Common myeloid progenitor, CD34-positive (primary cell): ENCODE data around the gene DLK2.

Experiments
- CTCF ChIA-PET: fragments of 350-600 bp; sonication (Branson Sonifier 250); formaldehyde crosslinking; loops from one replicate; lab custom pipeline; 2021; ENCODE audit warnings: antibody characterized with exemption; lab: Charles Lee
- POLR2A ChIA-PET: fragments of 350-600 bp; sonication (Branson Sonifier 250); formaldehyde crosslinking; loops from one replicate; lab custom pipeline; 2021; ENCODE audit warnings: antibody characterized with exemption; lab: Charles Lee
- DNase-seq, 3 donors: peaks; one replicate each; pipeline versions ENCODE4 v3.0.0 to v3.0.0-alpha.2; 2013
- H3K27ac ChIP-seq, 2 experiments: 1 replicate in 1 of 2; 2 replicates in 1 of 2; pipeline ENCODE4 v1.7.0; 2013; ENCODE audit warnings: inconsistent platforms in 2 of 2, low read length in 2 of 2, mild to moderate bottlenecking in 2 of 2, low read depth in 1 of 2, moderate library complexity in 1 of 2; ENCODE audit not compliant: severe bottlenecking in 2 of 2, insufficient read depth in 1 of 2, poor library complexity in 1 of 2
- H3K27me3 ChIP-seq, 5 experiments: replicated peaks in 2 of 5; 1 replicate in 3 of 5; 2 replicates in 2 of 5; pipeline versions ENCODE4 v1.6.1 to v1.7.0; 2013; ENCODE audit warnings: low read length in 4 of 5, mild to moderate bottlenecking in 2 of 5, moderate library complexity in 2 of 5, inconsistent platforms in 1 of 5; ENCODE audit not compliant: insufficient read depth in 5 of 5, control insufficient read depth in 4 of 5
- H3K36me3 ChIP-seq, 4 experiments: 1 replicate in 2 of 4; 2 replicates in 2 of 4; pipeline versions ENCODE4 v1.6.1 to v1.7.0; 2013; ENCODE audit warnings: low read length in 3 of 4, control low read depth in 1 of 4, mild to moderate bottlenecking in 1 of 4; ENCODE audit not compliant: control insufficient read depth in 4 of 4, insufficient read depth in 4 of 4
- H3K4me1 ChIP-seq, 4 experiments: 1 replicate in 3 of 4; 2 replicates in 1 of 4; pipeline versions ENCODE4 v1.6.1 to v1.7.1; 2013; ENCODE audit warnings: low read length in 3 of 4, mild to moderate bottlenecking in 3 of 4, control low read depth in 1 of 4, inconsistent platforms in 1 of 4, moderate library complexity in 1 of 4; ENCODE audit not compliant: control insufficient read depth in 4 of 4, insufficient read depth in 4 of 4; ENCODE audit errors: control extremely low read depth in 1 of 4
- H3K4me3 ChIP-seq, 7 experiments: 1 replicate in 4 of 7; 2 replicates in 3 of 7; pipeline versions ENCODE4 v1.5.1 to v1.7.0; 2013; ENCODE audit warnings: mild to moderate bottlenecking in 7 of 7, low read length in 6 of 7, moderate library complexity in 6 of 7, inconsistent platforms in 2 of 7, low read depth in 2 of 7, control low read depth in 1 of 7; ENCODE audit not compliant: insufficient read depth in 4 of 7, control insufficient read depth in 1 of 7; ENCODE audit errors: extremely low read depth in 1 of 7
- H3K9me3 ChIP-seq, 5 experiments: 1 replicate in 4 of 5; 2 replicates in 1 of 5; pipeline versions ENCODE4 v1.6.1 to v1.7.1; 2013; ENCODE audit warnings: low read length in 4 of 5, mild to moderate bottlenecking in 2 of 5, inconsistent platforms in 1 of 5, low read depth in 1 of 5, moderate library complexity in 1 of 5; ENCODE audit not compliant: control insufficient read depth in 4 of 5, insufficient read depth in 2 of 5; ENCODE audit errors: control extremely low read depth in 1 of 5
- WGBS: methylation state at CpG from one replicate; pipeline ENCODE4 v1.1.5; 2013; ENCODE audit not compliant: insufficient coverage; 5-methylcytosine and 5-hydroxymethylcytosine counted together

Gene DLK2

DNA sequence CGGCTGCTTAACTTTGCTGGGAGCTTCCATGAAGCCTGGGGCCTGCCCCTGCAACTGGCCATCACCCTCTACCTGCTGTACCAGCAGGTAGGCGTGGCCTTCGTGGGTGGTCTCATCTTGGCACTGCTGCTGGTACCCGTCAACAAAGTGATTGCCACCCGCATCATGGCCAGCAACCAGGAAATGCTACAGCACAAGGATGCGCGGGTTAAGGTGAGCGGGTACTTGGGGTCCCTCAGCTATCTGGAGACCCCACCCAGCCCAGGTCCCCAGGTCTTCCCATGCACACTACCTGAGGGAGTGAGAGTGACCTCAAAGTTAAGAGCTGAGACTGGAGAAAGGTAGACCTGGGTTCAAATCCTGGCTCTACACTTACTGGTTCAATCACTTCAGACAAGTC lies 22.2 kb downstream of the DLK2 start:
- no peak for DNase-seq
- ChIA-PET CTCF (interaction anchor here (1.1 to 2.2 kb wide), 5 partner anchors 11 to 49 kb away, joined by 3 to 7 read pairs (median 5); partner anchors contain the start of genes DLK2 and TJAP1), POLR2A (interaction anchor here (0.9 kb wide), 1 partner anchor 78 kb away, joined by 3 read pairs; no protein-coding TSS in a partner anchor)
- H3K27ac ChIP-seq, result no peak overlapping the region
- H3K4me1 ChIP-seq, result peaks cover 5 to 14% (median 8%) of the 10 kb centered on the region in 4 experiments
- peaks cover 4 to 29% (median 26%) of the 10 kb centered on the region in 4 experiments for H3K36me3 ChIP-seq
- H3K4me3 ChIP-seq, result no peak overlapping the region
- no peaks in the 10 kb centered on the region for H3K9me3 ChIP-seq
- WGBS, result 95% methylated on average over 7 of the region's 8 CpGs
- H3K27me3 ChIP-seq, result no peaks in the 10 kb centered on the region

DNA sequence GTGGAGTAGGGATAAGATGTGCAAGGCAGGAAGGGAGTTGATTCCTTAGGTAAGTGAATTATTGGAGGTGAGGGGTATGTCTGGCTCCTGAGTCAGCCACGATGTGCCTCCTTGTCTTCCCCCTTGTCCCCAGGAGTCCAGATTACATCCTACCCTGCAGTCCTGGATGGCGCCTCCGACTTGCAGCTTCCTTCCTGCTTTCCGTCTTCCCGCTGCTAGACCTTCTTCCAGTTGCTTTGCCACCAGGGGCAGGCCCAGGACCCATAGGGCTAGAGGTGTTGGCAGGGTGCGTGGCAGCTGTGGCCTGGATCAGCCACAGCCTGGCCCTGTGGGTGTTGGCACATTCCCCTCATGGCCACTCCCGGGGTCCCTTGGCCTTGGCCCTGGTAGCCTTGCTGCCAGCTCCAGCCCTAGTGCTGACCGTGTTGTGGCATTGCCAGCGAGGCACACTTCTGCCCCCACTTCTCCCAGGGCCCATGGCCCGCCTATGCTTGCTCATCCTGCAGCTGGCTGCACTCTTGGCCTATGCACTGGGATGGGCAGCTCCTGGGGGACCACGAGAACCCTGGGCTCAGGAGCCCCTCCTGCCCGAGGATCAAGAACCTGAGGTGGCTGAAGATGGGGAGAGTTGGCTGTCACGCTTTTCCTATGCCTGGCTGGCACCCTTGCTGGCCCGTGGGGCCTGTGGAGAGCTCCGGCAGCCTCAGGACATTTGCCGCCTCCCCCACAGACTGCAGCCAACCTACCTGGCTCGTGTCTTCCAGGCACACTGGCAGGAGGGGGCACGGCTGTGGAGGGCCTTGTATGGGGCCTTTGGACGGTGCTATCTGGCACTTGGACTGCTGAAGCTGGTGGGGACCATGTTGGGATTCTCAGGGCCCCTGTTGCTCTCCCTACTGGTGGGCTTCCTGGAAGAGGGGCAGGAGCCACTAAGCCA lies 23.1 kb downstream of the DLK2 start:
- H3K27me3 ChIP-seq, result no peaks in the 10 kb centered on the region
- CTCF ChIA-PET, result interaction anchor here (2.2 kb wide), 1 partner anchor 24 kb away, joined by 6 read pairs; the partner anchor contains the start of gene DLK2
- POLR2A ChIA-PET, result no interaction called here
- 97% methylated on average over 16 of the region's 19 CpGs for WGBS
- H3K36me3 ChIP-seq, result peaks cover 4 to 28% (median 21%) of the 10 kb centered on the region in 4 experiments
- H3K9me3 ChIP-seq, result no peaks in the 10 kb centered on the region
- no peak overlapping the region for H3K27ac ChIP-seq
- H3K4me1 ChIP-seq, result peaks cover 5 to 15% (median 9%) of the 10 kb centered on the region in 4 experiments
- DNase-seq, result no peak
- H3K4me3 ChIP-seq, result no peak overlapping the region

DNA sequence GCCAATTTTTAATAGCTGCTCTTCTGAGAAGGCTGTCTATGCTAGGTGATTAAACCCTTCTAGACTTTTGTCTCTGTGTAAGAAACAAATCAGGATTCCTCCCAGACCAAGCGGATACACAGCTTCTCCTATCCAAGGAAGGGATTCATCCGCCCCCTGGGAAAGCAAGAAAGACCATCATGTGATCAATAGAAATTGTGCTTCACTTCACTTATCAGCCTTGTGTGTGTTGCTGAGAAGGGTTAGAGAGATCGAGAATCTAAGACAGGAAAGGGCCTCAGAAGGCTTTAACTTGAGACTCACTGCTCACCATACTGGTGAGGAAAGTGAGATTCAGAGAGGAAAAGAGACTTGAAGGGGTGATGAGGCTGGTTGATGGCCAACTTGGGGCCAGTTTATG lies 26.5 kb downstream of the DLK2 start:
- ChIA-PET CTCF (interaction anchor here (1.9 kb wide), 1 partner anchor 9 kb away, joined by 10 read pairs; no protein-coding TSS in a partner anchor), POLR2A (no interaction called here)
- H3K27ac ChIP-seq, result no peak overlapping the region
- no peaks in the 10 kb centered on the region for H3K9me3 ChIP-seq
- no peak for DNase-seq
- peaks cover 4 to 21% (median 13%) of the 10 kb centered on the region in 4 experiments for H3K36me3 ChIP-seq
- H3K4me3 ChIP-seq, result peak overlapping the region in 3 of 7 experiments; percentile 91 to 97 (median 95)
- no peaks in the 10 kb centered on the region for H3K27me3 ChIP-seq
- 100% methylated on average over 2 of the region's 3 CpGs for WGBS
- H3K4me1 ChIP-seq, result peaks cover 5 to 19% (median 13%) of the 10 kb centered on the region in 4 experiments

DNA sequence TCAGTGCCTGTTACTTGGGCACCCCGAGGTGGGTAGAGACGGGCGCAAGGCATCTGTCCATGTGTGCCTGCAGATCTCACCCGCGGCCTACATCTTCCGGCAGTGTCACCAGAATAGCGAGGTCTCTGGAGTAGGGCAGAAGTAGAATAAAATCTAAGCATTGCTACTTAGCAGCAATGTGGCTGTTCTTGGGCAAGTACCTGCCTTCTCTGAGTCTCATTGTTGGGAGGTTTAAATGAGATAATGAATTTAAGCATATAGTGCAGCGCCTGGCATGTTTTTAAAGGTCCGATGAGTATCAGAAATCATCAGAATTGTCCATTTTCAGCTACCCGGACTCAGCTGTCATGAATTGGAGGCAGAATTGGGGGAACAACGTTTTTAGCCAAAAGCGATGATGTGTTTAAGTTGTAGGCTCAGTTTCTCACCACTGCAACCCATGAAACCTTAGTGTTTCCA lies 27.2 kb downstream of the DLK2 start:
- peak overlapping the region; percentile 69 to 97 (median 91) for H3K4me3 ChIP-seq
- peaks cover 5 to 19% (median 13%) of the 10 kb centered on the region in 4 experiments for H3K4me1 ChIP-seq
- POLR2A ChIA-PET, result no interaction called here
- 23% methylated on average over 11 of the region's 12 CpGs for WGBS
- H3K27me3 ChIP-seq, result no peaks in the 10 kb centered on the region
- DNase-seq, result no peak
- CTCF ChIA-PET, result interaction anchor here (1.1 to 1.9 kb wide), 3 partner anchors 8 to 42 kb away, joined by 3 to 10 read pairs (median 4); no protein-coding TSS in a partner anchor
- H3K9me3 ChIP-seq, result no peaks in the 10 kb centered on the region
- peak overlapping the region; percentile 61 to 86 for H3K27ac ChIP-seq
- H3K36me3 ChIP-seq, result peaks cover 4 to 15% (median 11%) of the 10 kb centered on the region in 4 experiments

DNA sequence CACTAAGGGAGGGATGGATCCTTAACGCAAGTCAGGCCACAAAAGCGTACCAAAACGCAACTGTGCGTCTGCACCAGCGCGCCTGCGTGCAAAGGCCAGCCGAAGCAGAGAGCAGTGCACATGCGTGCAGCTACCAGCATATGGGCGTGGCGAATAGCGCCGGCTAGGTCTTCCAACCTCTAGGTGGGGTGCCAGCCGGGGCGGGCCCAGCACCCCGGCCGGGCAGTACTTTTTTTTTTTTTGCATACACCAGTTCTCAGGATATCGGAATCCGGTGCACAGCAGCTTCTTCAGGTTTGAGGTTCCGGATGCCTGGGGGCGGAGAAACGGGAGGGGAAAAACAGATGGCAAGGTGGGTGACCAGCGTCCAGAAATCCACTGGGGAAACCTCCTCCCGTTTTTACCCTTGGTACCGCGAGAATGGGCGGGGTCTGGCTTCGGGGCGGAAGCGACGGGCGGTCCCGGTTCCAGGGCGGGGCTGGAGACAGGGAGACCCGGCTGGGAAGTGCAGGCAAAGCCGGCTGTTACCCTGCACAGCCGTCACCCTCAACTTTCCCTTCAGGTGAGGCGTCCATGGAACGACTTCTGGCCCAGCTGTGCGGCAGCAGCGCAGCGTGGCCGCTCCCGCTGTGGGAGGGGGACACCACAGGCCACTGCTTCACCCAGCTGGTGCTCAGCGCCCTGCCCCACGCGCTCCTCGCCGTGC lies 27.8 kb downstream of the DLK2 start, which contains the start of gene ABCC10:
Gene ABCC10 (plus strand): TSS at position 136 of the 706 bp plus-strand sequence. CDS start 438 bp downstream, at position 574.
- Histone ChIP-seq H3K4me1 (peaks cover 5 to 19% (median 13%) of the 10 kb centered on the region in 4 experiments), H3K9me3 (no peaks in the 10 kb centered on the region), H3K36me3 (peaks cover 0 to 9% (median 7%) of the 10 kb centered on the region in 4 experiments), H3K27ac (peak within 1 kb of the TSS; percentile 61 to 86), H3K4me3 (peak within 1 kb of the TSS; percentile 69 to 97 (median 91)), H3K27me3 (no peaks in the 10 kb centered on the region)
- under 1% methylated on average over 45 of the region's 49 CpGs for WGBS
- peak; percentile 95 to 97 (median 97) for DNase-seq
- CTCF ChIA-PET, result interaction anchor here (0.6 to 1.9 kb wide), 5 partner anchors 9 to 150 kb away, joined by 3 to 10 read pairs (median 3); no protein-coding TSS in a partner anchor
- POLR2A ChIA-PET, result interaction anchor here (0.6 kb wide), 2 partner anchors 58 to 252 kb away, joined by 4 to 6 read pairs; partner anchors contain the start of gene ZNF318

DNA sequence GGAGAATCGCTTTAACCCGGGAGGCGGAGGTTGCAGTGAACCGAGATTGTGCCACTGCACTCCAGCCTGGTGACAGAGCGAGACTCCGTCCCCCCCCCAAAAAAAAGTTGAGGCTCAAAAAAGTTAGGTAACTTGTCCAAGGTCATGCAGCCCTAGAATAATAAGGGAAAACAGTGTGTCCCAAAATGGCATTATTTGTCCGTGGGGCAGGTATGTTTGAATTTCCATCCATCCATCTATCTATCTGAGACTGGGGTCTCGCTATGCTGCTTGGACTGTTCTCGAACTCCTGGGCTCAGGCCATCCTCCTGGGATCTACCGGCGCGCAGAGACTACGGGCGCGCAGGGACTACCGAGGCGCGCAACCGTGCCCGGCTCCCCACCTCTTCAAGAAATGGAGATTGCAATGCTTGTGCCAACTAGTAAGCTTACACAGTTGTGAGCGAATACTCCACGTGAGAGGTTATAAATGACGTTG lies 28.4 kb downstream of the DLK2 start:
- Histone ChIP-seq H3K27me3 (no peaks in the 10 kb centered on the region), H3K4me3 (peak overlapping the region; percentile 69 to 97 (median 91)), H3K4me1 (peaks cover 5 to 19% (median 13%) of the 10 kb centered on the region in 4 experiments), H3K9me3 (no peaks in the 10 kb centered on the region), H3K27ac (peak overlapping the region; percentile 61 to 86), H3K36me3 (peaks cover 0 to 3% (median 3%) of the 10 kb centered on the region in 4 experiments)
- WGBS, result 45% methylated on average over 23 of the region's 23 CpGs
- ChIA-PET POLR2A (interaction anchor here (0.6 kb wide), 1 partner anchor 252 kb away, joined by 6 read pairs; no protein-coding TSS in a partner anchor), CTCF (interaction anchor here (0.6 to 1.9 kb wide), 5 partner anchors 9 to 149 kb away, joined by 3 to 10 read pairs (median 3); no protein-coding TSS in a partner anchor)
- DNase-seq, result no peak
